Stomach (tissue), 9 donors: Measurements from ENCODE around the gene IGF1R. TPM values are rescaled to one million over a fixed set of nuclear protein-coding genes. Genes with fewer than 3 reads are reported as not detected.
A peak's percentile ranks its signal among the peaks of the same experiment; 100 is the strongest.

Experiments used
- DNase-seq, 2 donors: peaks; one replicate each; pipeline versions ENCODE4 v3.0.0 to v3.0.0-alpha.2; 2013 to 2019
- H3K27ac ChIP-seq, 5 donors: fragments of 200-600 bp in 4 of 5; sonication (generic) in 4 of 5; one replicate each; pipeline ENCODE4 v1.5.1; 2013 to 2019; ENCODE audit warnings: mild to moderate bottlenecking in 1 of 5, moderate library complexity in 1 of 5
- H3K27me3 ChIP-seq, 3 donors: fragments of 200-600 bp; sonication (generic); one replicate each; pipeline ENCODE4 v1.5.1; 2017 to 2019; ENCODE audit warnings: mixed run types in 1 of 3
- H3K36me3 ChIP-seq, 4 donors: fragments of 200-600 bp; sonication (generic); 1 replicate in 3 of 4; 2 replicates in 1 of 4; pipeline ENCODE4 v1.5.1; 2016 to 2019
- H3K4me1 ChIP-seq, 4 donors: fragments of 200-600 bp; sonication (generic); one replicate each; pipeline ENCODE4 v1.5.1; 2016 to 2019
- H3K4me3 ChIP-seq, 4 donors: fragments of 200-600 bp; sonication (generic) in 3 of 4; one replicate each; pipeline ENCODE4 v1.5.1; 2016 to 2019; ENCODE audit warnings: mild to moderate bottlenecking in 1 of 4
- H3K9me3 ChIP-seq, 4 donors: fragments of 200-600 bp; sonication (generic); one replicate each; pipeline ENCODE4 v1.5.1; 2016 to 2019
- CTCF ChIP-seq, 7 experiments: fragments of 450-650 bp in 4 of 7; fragments of 200-600 bp in 3 of 7; sonication (generic) in 3 of 7; IDR thresholded peaks; one replicate each; pipeline ENCODE4 v1.5.1; 2016 to 2019; ENCODE audit warnings: antibody characterized with exemption in 7 of 7, control low read depth in 2 of 7, mild to moderate bottlenecking in 1 of 7
- EP300 ChIP-seq: sonication (generic); formaldehyde crosslinking; IDR thresholded peaks from one replicate; pipeline ENCODE4 v1.6.1; 2017; ENCODE audit warnings: antibody characterized with exemption
- POLR2A ChIP-seq, 4 donors: fragments of 450-650 bp; IDR thresholded peaks; one replicate each; pipeline ENCODE4 v1.6.1; 2016; ENCODE audit warnings: antibody characterized with exemption in 4 of 4, control low read depth in 2 of 4, mild to moderate bottlenecking in 1 of 4, moderate library complexity in 1 of 4
- POLR2AphosphoS5 ChIP-seq, 3 donors: sonication (generic); formaldehyde crosslinking; IDR thresholded peaks; one replicate each; pipeline ENCODE4 v1.6.1; 2016; ENCODE audit warnings: antibody characterized with exemption in 3 of 3
- WGBS, 5 donors: extraction: QIAGEN DNeasy Blood & Tissue Kit in 3 of 5; methylation state at CpG; one replicate each; pipeline versions ENCODE4 v1.1.5 to v1.1.7; 2013 to 2018; 5-methylcytosine and 5-hydroxymethylcytosine counted together
- intact Hi-C: fragments of 100-400 bp; cut with DNase I; formaldehyde crosslinking; loops from one replicate; pipeline ENCODE4 v1.15.1; 2023; ENCODE audit warnings: low total_unique reads
- polyA plus RNA-seq, 3 donors: library from polyadenylated mRNA; stranded (reverse); fragments of 200-250 nt; gene quantifications; one replicate each; pipeline ENCODE4 v1.2.3, GENCODE V29; 2013
- total RNA-seq, 5 donors: library from RNA; depleted of rRNA; stranded (reverse); fragments of >200 nt; gene quantifications; one replicate each; pipeline versions ENCODE4 v1.1.0 to v1.2.3, GENCODE V29; 2014 to 2016
- donor health status: healthy with polysubstance abuse.
- donor health status: Bipolar disorder and iron deficiency.
- donor health status: healthy.

IGF1R gene
- total and polyA plus RNA-seq, 8 donors: 2.3 to 131 (median 42.8) TPM

DNA sequence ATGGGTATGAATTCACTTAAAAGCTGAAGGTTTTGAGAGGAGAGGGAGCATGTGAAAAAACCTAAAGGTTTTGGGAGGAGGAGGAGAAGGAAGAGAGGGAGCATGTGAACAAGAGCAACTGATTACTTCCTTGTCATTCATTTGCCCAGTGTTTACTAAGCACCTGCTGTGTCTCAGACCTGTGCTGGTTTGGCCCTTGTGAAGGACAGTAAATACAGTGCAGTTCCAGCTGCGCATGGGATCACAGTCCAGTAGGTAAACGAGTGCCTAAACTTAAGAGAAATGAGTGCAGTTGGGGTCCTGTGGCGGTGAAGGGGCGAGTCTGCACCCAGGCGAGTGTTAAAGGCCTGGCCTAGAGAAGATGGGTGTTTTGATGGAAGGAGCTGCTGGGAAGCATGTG is 38.6 kb downstream of the IGF1R start:
- no peak overlapping the region for H3K4me3 ChIP-seq
- WGBS, 5 donors: 73 to 91% (median 76%) methylated on average over 5 of the region's 5 CpGs
- DNase-seq: no peak
- H3K36me3 ChIP-seq: no peaks in the 10 kb centered on the region
- TF ChIP-seq POLR2A (IDR thresholded peaks at IDR 0.05) (no peak), EP300 (no peak), POLR2AphosphoS5 (IDR thresholded peaks at IDR 0.05) (no peak), CTCF (IDR thresholded peaks at IDR 0.05) (no peak)
- H3K27me3 ChIP-seq: no peaks in the 10 kb centered on the region
- intact Hi-C loops: no loop called here
- peak overlapping the region in 1 of 5 donors; percentile 14 for H3K27ac ChIP-seq
- H3K4me1 ChIP-seq: peaks cover 41 to 85% (median 64%) of the 10 kb centered on the region in 4 donors
- no peaks in the 10 kb centered on the region for H3K9me3 ChIP-seq

DNA sequence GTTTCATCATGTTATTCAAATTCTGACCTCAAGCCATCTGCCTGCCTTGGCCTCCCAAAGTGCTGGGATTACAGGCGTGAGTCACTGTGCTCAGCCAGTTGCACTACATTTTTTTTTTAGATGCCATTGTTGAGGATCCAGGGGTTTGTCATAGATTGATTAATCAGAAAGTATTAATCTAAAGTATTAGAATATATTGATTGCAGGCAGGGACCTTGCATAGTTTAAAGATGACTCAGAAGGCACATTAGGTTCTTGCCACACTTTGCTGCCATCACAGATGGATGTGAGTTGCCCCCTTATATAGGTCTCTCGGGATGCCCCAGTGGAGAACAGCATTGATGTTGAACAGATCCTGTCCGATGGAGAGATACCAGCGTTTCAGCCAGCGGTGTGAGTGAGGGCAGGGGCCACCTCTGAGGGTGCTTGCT is 41.1 kb downstream of the IGF1R start:
- TF ChIP-seq POLR2AphosphoS5 (IDR thresholded peaks at IDR 0.05): no peak
- no peak for TF ChIP-seq POLR2A (IDR thresholded peaks at IDR 0.05)
- no peak for TF ChIP-seq CTCF (IDR thresholded peaks at IDR 0.05)
- TF ChIP-seq EP300: no peak
- no peaks in the 10 kb centered on the region for H3K36me3 ChIP-seq
- intact Hi-C loops: no loop called here
- H3K9me3 ChIP-seq: no peaks in the 10 kb centered on the region
- H3K4me1 ChIP-seq: peaks cover 22 to 85% (median 67%) of the 10 kb centered on the region in 4 donors
- no peak overlapping the region for H3K4me3 ChIP-seq
- no peak overlapping the region for H3K27ac ChIP-seq
- no peaks in the 10 kb centered on the region for H3K27me3 ChIP-seq
- no peak for DNase-seq
- 82 to 90% (median 84%) methylated on average over 5 of the region's 5 CpGs for WGBS, 5 donors

GRCh38 chr15:98690272-98690950 is 42.1 kb downstream of the IGF1R start:
- Histone ChIP-seq H3K4me3 (no peak overlapping the region), H3K36me3 (no peaks in the 10 kb centered on the region), H3K27ac (no peak overlapping the region), H3K27me3 (no peaks in the 10 kb centered on the region), H3K4me1 (peaks cover 13 to 83% (median 62%) of the 10 kb centered on the region in 4 donors), H3K9me3 (no peaks in the 10 kb centered on the region)
- intact Hi-C loops: no loop called here
- no peak for TF ChIP-seq POLR2A (IDR thresholded peaks at IDR 0.05)
- no peak for TF ChIP-seq CTCF (IDR thresholded peaks at IDR 0.05)
- no peak for TF ChIP-seq POLR2AphosphoS5 (IDR thresholded peaks at IDR 0.05)
- TF ChIP-seq EP300: no peak
- no peak for DNase-seq
- WGBS, 5 donors: 66 to 80% (median 74%) methylated on average over 6 of the region's 6 CpGs

- WGBS, 5 donors: 69 to 96% (median 89%) methylated on average over 2 of the region's 2 CpGs
- TF ChIP-seq POLR2AphosphoS5 (IDR thresholded peaks at IDR 0.05) (no peak), CTCF (IDR thresholded peaks at IDR 0.05) (no peak), EP300 (no peak), POLR2A (IDR thresholded peaks at IDR 0.05) (no peak)
- intact Hi-C loops: no loop called here
- DNase-seq: no peak
- Histone ChIP-seq H3K4me1 (peaks cover 7 to 88% (median 56%) of the 10 kb centered on the region in 4 donors), H3K4me3 (no peak overlapping the region), H3K36me3 (no peaks in the 10 kb centered on the region), H3K27me3 (no peaks in the 10 kb centered on the region), H3K27ac (no peak overlapping the region), H3K9me3 (no peaks in the 10 kb centered on the region)
These were observed 43.9 kb downstream of the IGF1R start for GRCh38 chr15:98692213-98692612.
